NB4 (cell line): ENCODE measurements around the gene RTN4.

ENCODE experiments used
- POLR2A ChIP-seq: IDR thresholded peaks from 2 replicates; pipeline ENCODE4 v1.6.1; 2011; ENCODE audit warnings: mild to moderate bottlenecking; ENCODE audit not compliant: insufficient read length; ENCODE audit errors: extremely low read depth
- TF ChIP-seq, protein P1 (sequence below): IDR thresholded peaks from one replicate; pipeline ENCODE4 v1.5.1; 2012; ENCODE audit warnings: low read depth, low read length

DNA sequence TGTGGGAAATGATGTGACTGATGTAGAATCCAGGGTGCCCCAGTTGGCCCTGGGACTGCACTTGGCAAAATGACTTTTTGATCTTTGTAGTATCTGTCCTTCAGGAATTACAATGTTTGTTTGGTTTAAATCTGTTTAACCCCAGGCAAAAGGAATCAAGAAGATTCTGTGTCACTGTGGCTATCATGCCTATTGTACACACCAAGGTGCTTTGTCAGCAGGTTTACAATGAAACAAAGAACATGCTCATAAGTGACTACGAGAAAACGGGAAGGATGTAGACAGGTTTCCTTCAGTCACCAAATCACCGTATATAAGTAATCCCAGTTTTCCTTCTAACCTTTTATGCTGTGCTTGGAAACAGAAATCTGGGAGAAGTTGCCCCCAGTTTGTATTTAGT lies 109.5 kb downstream of the RTN4 start:
- TF ChIP-seq, protein P1, sequence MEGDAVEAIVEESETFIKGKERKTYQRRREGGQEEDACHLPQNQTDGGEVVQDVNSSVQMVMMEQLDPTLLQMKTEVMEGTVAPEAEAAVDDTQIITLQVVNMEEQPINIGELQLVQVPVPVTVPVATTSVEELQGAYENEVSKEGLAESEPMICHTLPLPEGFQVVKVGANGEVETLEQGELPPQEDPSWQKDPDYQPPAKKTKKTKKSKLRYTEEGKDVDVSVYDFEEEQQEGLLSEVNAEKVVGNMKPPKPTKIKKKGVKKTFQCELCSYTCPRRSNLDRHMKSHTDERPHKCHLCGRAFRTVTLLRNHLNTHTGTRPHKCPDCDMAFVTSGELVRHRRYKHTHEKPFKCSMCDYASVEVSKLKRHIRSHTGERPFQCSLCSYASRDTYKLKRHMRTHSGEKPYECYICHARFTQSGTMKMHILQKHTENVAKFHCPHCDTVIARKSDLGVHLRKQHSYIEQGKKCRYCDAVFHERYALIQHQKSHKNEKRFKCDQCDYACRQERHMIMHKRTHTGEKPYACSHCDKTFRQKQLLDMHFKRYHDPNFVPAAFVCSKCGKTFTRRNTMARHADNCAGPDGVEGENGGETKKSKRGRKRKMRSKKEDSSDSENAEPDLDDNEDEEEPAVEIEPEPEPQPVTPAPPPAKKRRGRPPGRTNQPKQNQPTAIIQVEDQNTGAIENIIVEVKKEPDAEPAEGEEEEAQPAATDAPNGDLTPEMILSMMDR: no peak
- TF ChIP-seq POLR2A: no peak
